NOMO-1 treated with dmso at 0.1 percent for 144 hours (cell line): ENCODE measurements around the gene SOX9.

ENCODE experiments used
- DNase-seq: peaks from one replicate; lab custom pipeline; 2025; ENCODE audit not compliant: unreplicated experiment; lab: John Stamatoyannopoulos, UW

Gene SOX9

GRCh38 chr17:72158895-72159885 lies 38.4 kb downstream of the SOX9 start:
- DNase-seq, result no peak

- DNase-seq, result no peak
These were observed 41.7 kb downstream of the SOX9 start for GRCh38 chr17:72162569-72162968.

- DNase-seq, result no peak
These were observed 42.7 kb downstream of the SOX9 start for GRCh38 chr17:72163474-72163873.

- DNase-seq, result no peak
These were observed 43.4 kb downstream of the SOX9 start for GRCh38 chr17:72164158-72164739.

- no peak for DNase-seq
These were observed 44.5 kb downstream of the SOX9 start for GRCh38 chr17:72165192-72165866.

GRCh38 chr17:72165867-72166439 lies 45.1 kb downstream of the SOX9 start:
- no peak for DNase-seq

GRCh38 chr17:72167593-72167992 lies 46.8 kb downstream of the SOX9 start:
- no peak for DNase-seq

- DNase-seq, result no peak
These were observed 49.0 kb downstream of the SOX9 start for GRCh38 chr17:72169823-72170222.

- DNase-seq, result no peak
These were observed 51.2 kb downstream of the SOX9 start for GRCh38 chr17:72171703-72172667.

GRCh38 chr17:72173499-72174116 lies 52.8 kb downstream of the SOX9 start:
- DNase-seq, result no peak

- DNase-seq, result no peak
These were observed 54.4 kb downstream of the SOX9 start for GRCh38 chr17:72175263-72175662.
